Keratinocyte (primary cell): ENCODE results near the gene TRDN. TPM values are rescaled to one million over a fixed set of nuclear protein-coding genes. Genes with fewer than 3 reads are reported as not detected.

Experiments used
- DNase-seq: peaks from one replicate; pipeline ENCODE4 v3.0.0-alpha.2; 2011; ENCODE audit warnings: low read depth, missing footprints, low spot score
- FAIRE-seq: peaks from 2 replicates; lab custom pipeline; 2011; peaks lifted over from hg19 to GRCh38; lab: Jason Lieb, UNC
- H2AFZ ChIP-seq: 2 replicates; pipeline ENCODE4 v1.6.0; 2012; ENCODE audit warnings: low read length, control low read depth, inconsistent platforms; ENCODE audit not compliant: control insufficient read depth
- H3K27ac ChIP-seq: 2 replicates; pipeline ENCODE4 v1.5.1; 2011; ENCODE audit warnings: low read length; ENCODE audit not compliant: control insufficient read depth, insufficient read depth
- H3K27me3 ChIP-seq: 3 replicates; pipeline ENCODE4 v1.6.0; 2011; ENCODE audit warnings: low read length; ENCODE audit not compliant: control insufficient read depth, insufficient read depth; ENCODE audit errors: extremely low read depth
- H3K36me3 ChIP-seq, 2 experiments: 2 replicates in 1 of 2; 3 replicates in 1 of 2; pipeline ENCODE4 v1.5.1; 2011; ENCODE audit warnings: low read length in 2 of 2, mild to moderate bottlenecking in 1 of 2; ENCODE audit not compliant: control insufficient read depth in 2 of 2, insufficient read depth in 2 of 2; ENCODE audit errors: extremely low read depth in 1 of 2
- H3K4me1 ChIP-seq: 3 replicates; pipeline ENCODE4 v1.5.1; 2011; ENCODE audit warnings: low read length; ENCODE audit not compliant: control insufficient read depth, insufficient read depth; ENCODE audit errors: extremely low read depth
- H3K4me2 ChIP-seq: 3 replicates; pipeline ENCODE4 v1.6.0; 2011; ENCODE audit warnings: low read depth, low read length; ENCODE audit not compliant: control insufficient read depth, insufficient read depth; ENCODE audit errors: extremely low read depth
- H3K4me3 ChIP-seq, 3 experiments: fragments of 200-600 bp in 1 of 3; sonication (generic) in 1 of 3; 2 replicates in 2 of 3; 3 replicates in 1 of 3; pipeline ENCODE4 v1.5.1; 2011 to 2016; ENCODE audit warnings: low read length in 3 of 3, mild to moderate bottlenecking in 3 of 3, control low read depth in 2 of 3, inconsistent platforms in 1 of 3, low read depth in 1 of 3, mixed read lengths in 1 of 3, mixed run types in 1 of 3, moderate library complexity in 1 of 3; ENCODE audit not compliant: control insufficient read depth in 2 of 3, insufficient read depth in 2 of 3; ENCODE audit errors: extremely low read depth in 1 of 3
- H3K79me2 ChIP-seq: 2 replicates; pipeline ENCODE4 v1.6.0; 2012; ENCODE audit warnings: low read length; ENCODE audit not compliant: control insufficient read depth, insufficient read depth
- H3K9ac ChIP-seq: 3 replicates; pipeline ENCODE4 v1.6.0; 2011; ENCODE audit warnings: low read length; ENCODE audit not compliant: control insufficient read depth, insufficient read depth; ENCODE audit errors: extremely low read depth
- H3K9me1 ChIP-seq: 3 replicates; pipeline ENCODE4 v1.6.0; 2011; ENCODE audit warnings: low read length; ENCODE audit not compliant: control insufficient read depth, insufficient read depth; ENCODE audit errors: extremely low read depth
- H3K9me3 ChIP-seq: 2 replicates; pipeline ENCODE4 v1.5.1; 2012; ENCODE audit warnings: low read depth, low read length; ENCODE audit not compliant: control insufficient read depth
- H4K20me1 ChIP-seq: 3 replicates; pipeline ENCODE4 v1.6.0; 2011; ENCODE audit warnings: low read length; ENCODE audit not compliant: control insufficient read depth, insufficient read depth; ENCODE audit errors: extremely low read depth
- EZH2 ChIP-seq: IDR thresholded peaks from one replicate; pipeline ENCODE4 v1.6.1; 2012; ENCODE audit warnings: inconsistent platforms, mild to moderate bottlenecking, low read length, moderate library complexity
- dilution Hi-C: fragments of 300-500 bp; cut with MboI; formaldehyde crosslinking; loops from one replicate; pipeline ENCODE4 v1.7.0; 2020; ENCODE audit warnings: low sequenced_read_pairs; ENCODE audit not compliant: extremely low pct_ligation_motif_present
- polyA plus RNA-seq, 5 experiments: library from polyadenylated mRNA; depleted of rRNA in 3 of 5; stranded (reverse) in 3 of 5; stranded (forward) in 1 of 5; unstranded in 1 of 5; fragments of >200 nt; gene quantifications; 1 replicate in 1 of 5; 2 replicates in 3 of 5; 3 replicates in 1 of 5; pipeline versions ENCODE4 v1.2.1 to v1.2.3, GENCODE V29; 2011 to 2012; ENCODE audit warnings: missing spikeins in 2 of 5, low read depth in 1 of 5, low replicate concordance in 1 of 5
- TF ChIP-seq, protein P1 (sequence below), 3 experiments: IDR thresholded peaks in 1 of 3; conservative IDR thresholded peaks in 1 of 3; optimal IDR thresholded peaks in 1 of 3; 2 replicates in 2 of 3; 3 replicates in 1 of 3; pipeline versions ENCODE3 to v1.5.1; 2011; ENCODE audit warnings: low read length in 3 of 3, mild to moderate bottlenecking in 3 of 3, moderate library complexity in 2 of 3, control low read depth in 1 of 3, inconsistent platforms in 1 of 3; ENCODE audit not compliant: insufficient read depth in 2 of 3; ENCODE audit errors: extremely low read depth in 1 of 3

The TRDN gene
- polyA plus RNA-seq, 1 donor (not counting 4 experiments of a cell fraction or from before 2014, with no cell fraction given): not detected

DNA sequence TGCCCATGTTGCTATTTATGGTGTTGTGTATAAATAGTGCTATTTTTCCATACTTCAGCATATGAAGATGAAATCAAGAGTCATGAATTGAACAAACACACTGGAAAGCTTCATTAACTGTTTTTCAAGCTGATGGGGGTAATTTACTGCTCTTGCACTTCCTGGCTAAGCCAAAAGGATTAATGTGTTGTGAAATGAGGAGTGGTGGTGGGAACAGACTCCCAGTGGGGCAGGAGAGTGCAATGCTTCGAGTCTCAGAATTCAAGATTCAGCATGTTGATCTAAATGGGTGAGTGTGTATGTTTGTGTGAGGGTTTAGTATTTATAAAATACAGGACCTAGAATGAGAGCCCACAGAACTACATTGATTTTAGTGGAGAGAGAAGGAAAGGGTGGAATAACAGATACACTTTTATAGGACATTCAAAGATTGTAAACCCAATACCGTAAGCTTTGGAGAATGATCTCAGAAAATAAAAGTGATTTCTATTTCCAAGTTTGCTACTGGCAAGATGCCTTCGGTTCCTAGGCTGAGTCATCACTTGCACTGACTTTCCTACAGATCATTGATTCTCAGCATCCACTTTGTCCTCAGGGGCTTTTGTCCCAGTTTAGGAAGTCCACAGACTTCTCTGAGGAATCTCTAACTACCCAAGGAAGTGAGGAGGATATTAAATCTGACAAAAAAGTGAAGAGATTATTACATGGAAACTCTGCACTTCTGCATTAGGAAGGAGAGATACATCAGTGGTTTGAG lies 303.6 kb downstream of the TRDN start:
- Histone ChIP-seq H3K9ac (no peak overlapping the region), H3K27ac (no peak overlapping the region), H3K9me3 (no peaks in the 10 kb centered on the region), H3K4me3 (no peak overlapping the region), H3K79me2 (no peaks in the 10 kb centered on the region), H2AFZ (no peak overlapping the region), H3K36me3 (no peaks in the 10 kb centered on the region), H3K4me2 (no peak overlapping the region), H3K4me1 (no peaks in the 10 kb centered on the region), H4K20me1 (no peaks in the 10 kb centered on the region), H3K9me1 (no peaks in the 10 kb centered on the region), H3K27me3 (no peaks in the 10 kb centered on the region)
- DNase-seq: no peak
- dilution Hi-C loops: no loop called here
- TF ChIP-seq, protein P1, sequence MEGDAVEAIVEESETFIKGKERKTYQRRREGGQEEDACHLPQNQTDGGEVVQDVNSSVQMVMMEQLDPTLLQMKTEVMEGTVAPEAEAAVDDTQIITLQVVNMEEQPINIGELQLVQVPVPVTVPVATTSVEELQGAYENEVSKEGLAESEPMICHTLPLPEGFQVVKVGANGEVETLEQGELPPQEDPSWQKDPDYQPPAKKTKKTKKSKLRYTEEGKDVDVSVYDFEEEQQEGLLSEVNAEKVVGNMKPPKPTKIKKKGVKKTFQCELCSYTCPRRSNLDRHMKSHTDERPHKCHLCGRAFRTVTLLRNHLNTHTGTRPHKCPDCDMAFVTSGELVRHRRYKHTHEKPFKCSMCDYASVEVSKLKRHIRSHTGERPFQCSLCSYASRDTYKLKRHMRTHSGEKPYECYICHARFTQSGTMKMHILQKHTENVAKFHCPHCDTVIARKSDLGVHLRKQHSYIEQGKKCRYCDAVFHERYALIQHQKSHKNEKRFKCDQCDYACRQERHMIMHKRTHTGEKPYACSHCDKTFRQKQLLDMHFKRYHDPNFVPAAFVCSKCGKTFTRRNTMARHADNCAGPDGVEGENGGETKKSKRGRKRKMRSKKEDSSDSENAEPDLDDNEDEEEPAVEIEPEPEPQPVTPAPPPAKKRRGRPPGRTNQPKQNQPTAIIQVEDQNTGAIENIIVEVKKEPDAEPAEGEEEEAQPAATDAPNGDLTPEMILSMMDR (optimal IDR thresholded peaks at IDR 0.05 in 1 of 3, IDR thresholded peaks at IDR 0.05 in 1 of 3, conservative IDR thresholded peaks at IDR 0.05 in 1 of 3; ENCODE audit: extremely low read depth in 1 of 3, insufficient read depth in 2 of 3, low read length in 3 of 3): no peak
- TF ChIP-seq EZH2: no peak
- FAIRE-seq: no peak

DNA sequence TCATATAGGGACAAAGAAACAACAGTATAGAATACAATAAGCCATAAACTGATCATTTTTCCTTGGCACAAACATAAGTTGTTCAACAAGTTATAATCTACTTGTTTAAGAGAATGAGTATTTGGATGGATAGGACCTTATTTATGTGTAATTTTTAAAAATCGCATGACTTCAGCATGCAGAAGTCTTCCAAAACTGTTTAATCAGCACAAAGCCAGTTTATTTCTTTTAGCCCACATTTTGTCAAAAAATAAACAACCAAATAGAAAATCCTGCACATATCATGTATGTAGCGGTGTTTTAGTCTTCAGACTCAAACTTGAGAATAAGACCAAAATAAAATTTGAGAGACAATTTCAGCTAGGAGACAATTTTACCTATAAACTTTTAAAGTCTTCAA lies 304.7 kb downstream of the TRDN start:
- dilution Hi-C loops: no loop called here

More for the DNA sequence above, 304.7 kb downstream of the TRDN start:
- no peak for TF ChIP-seq EZH2
- TF ChIP-seq, protein P1 (optimal IDR thresholded peaks at IDR 0.05 in 1 of 3, IDR thresholded peaks at IDR 0.05 in 1 of 3, conservative IDR thresholded peaks at IDR 0.05 in 1 of 3; ENCODE audit: extremely low read depth in 1 of 3, insufficient read depth in 2 of 3, low read length in 3 of 3): no peak
- no peak overlapping the region for H2AFZ ChIP-seq
- H3K27me3 ChIP-seq: no peaks in the 10 kb centered on the region
- FAIRE-seq (no peak), DNase-seq (no peak)
- no peak overlapping the region for H3K27ac ChIP-seq
- H3K9ac ChIP-seq: no peak overlapping the region
- no peaks in the 10 kb centered on the region for H3K36me3 ChIP-seq
- no peak overlapping the region for H3K4me2 ChIP-seq
- no peaks in the 10 kb centered on the region for H4K20me1 ChIP-seq
- H3K4me1 ChIP-seq: no peaks in the 10 kb centered on the region
- no peak overlapping the region for H3K4me3 ChIP-seq
- no peaks in the 10 kb centered on the region for H3K9me3 ChIP-seq
- H3K9me1 ChIP-seq: no peaks in the 10 kb centered on the region
- H3K79me2 ChIP-seq: no peaks in the 10 kb centered on the region
